NCI-H446 (cell line): Measurements from ENCODE around the gene GPR137B.
A peak's percentile ranks its signal among the peaks of the same experiment; 100 is the strongest.

ENCODE experiments used
- DNase-seq, 2 experiments: peaks; one replicate each; lab custom pipeline; 2025; lab: John Stamatoyannopoulos, UW

Gene GPR137B, protein sequence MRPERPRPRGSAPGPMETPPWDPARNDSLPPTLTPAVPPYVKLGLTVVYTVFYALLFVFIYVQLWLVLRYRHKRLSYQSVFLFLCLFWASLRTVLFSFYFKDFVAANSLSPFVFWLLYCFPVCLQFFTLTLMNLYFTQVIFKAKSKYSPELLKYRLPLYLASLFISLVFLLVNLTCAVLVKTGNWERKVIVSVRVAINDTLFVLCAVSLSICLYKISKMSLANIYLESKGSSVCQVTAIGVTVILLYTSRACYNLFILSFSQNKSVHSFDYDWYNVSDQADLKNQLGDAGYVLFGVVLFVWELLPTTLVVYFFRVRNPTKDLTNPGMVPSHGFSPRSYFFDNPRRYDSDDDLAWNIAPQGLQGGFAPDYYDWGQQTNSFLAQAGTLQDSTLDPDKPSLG

DNA sequence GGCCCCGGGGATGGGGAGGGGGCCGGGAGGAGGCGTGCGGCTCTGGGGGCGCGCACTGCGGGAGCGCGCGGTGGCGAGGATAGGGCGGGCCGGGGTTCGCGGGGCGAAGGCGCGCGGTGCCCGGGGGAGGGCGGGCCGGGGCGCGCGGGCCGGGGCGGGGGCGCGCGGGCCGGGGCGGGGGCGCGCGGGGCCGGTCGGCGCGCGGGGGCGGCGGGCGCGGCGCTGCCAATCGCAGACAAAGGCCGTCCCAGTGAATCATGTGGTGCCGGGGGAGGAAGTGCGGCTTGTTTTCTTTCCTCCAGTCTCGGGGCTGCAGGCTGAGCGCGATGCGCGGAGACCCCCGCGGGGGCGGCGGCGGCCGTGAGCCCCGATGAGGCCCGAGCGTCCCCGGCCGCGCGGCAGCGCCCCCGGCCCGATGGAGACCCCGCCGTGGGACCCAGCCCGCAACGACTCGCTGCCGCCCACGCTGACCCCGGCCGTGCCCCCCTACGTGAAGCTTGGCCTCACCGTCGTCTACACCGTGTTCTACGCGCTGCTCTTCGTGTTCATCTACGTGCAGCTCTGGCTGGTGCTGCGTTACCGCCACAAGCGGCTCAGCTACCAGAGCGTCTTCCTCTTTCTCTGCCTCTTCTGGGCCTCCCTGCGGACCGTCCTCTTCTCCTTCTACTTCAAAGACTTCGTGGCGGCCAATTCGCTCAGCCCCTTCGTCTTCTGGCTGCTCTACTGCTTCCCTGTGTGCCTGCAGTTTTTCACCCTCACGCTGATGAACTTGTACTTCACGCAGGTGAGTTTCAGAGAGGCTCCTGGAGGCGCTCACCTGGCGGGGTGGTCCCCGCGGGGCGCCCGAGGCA, at the start of gene GPR137B:
TSS of gene GPR137B (plus strand) at position 287 of the 851 bp plus-strand sequence. CDS start at position 371, 84 bp downstream.
- no peak for DNase-seq

DNA sequence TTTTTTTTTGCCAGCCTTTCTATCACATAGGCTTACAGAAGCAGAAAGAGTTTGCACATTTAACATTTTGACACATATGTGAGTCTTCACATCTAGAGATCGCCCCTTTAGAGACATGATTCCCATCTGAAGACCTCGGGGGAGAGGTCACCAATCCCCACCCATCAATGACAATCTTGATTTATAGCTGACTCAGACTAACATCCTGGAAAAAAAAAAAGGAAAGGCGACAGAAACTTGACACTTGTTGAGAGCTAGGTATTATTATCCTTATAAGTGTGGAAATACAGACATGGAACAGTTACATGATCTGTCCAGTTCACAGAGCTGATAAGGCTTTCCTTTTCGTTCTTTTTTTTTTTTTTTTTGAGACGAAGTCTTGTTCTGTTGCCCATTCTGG, 49.4 kb upstream of the GPR137B start:
- no peak for DNase-seq

DNA sequence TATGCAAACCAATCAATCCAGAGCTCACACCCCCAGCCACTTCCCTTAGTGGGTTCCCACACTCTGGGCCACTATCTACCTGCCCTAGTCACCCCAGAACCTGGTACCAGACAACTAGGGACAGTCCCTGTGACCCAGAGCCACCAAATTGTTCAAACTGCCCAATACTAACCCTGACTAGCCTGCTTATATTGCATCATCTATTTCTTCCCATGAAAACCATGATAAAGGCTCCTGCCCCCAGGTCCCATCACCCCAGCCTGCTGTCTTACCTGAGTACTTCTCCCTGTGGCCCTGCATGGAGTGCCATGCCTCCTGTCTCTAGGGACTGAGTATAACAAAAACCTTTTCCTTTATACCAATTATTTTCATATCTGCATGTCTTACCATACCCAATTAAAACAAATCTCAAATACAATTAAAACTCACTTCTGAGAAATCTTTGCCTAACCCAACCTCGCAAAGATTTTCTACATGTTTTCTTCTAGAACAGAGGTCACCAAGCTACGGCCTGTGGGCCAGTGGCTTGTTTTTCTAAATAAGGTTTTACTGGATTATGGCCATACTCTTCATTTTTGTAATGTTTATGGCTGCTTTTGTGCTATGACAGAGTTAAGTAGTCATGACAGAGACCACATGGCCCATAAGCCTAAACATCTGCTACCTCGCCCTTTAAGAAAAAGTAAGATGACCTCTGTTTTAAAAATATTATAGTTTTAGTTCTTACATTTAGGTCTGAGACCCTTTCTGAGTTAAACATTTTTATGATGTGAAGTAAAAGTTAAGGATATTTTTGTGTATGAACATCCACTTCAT, 46.4 kb upstream of the GPR137B start:
- no peak for DNase-seq

DNA sequence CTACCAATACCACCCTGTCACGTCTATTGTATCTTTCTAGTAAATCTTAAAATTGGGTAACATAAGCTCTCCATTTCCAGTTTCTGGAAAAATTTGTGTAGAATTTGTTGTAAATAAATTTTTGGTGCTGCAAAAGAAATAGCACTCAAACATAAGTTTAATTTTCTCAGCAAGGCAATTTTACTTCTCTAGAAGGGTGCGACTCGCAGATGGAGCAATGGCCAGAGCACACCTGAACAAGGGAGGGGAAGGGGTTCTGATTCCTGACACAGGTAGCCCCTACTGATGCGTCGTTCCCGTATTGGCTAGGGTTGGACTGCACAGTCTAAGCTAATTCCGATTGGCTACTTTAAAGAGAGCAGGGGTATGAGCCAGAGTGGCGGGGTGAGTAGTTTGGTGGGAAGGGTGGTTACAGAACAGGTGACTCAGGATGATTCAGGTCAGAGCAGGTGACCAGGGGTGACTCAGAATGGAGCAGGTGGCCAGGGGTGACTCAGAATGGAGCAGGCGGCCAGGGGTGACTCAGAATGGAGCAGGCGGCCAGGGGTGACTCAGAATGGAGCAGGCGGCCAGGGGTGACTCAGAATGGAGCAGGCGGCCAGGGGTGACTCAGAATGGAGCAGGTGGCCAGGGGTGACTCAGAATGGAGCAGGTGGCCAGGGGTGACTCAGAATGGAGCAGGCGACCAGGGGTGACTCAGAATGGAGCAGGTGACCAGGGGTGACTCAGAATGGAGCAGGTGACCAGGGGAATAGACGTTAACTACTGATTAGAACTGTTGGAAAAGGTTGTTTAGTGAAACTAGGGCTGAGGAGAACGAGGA, 45.5 kb upstream of the GPR137B start:
- DNase-seq = peak in 1 of 2 experiments; percentile 51

DNA sequence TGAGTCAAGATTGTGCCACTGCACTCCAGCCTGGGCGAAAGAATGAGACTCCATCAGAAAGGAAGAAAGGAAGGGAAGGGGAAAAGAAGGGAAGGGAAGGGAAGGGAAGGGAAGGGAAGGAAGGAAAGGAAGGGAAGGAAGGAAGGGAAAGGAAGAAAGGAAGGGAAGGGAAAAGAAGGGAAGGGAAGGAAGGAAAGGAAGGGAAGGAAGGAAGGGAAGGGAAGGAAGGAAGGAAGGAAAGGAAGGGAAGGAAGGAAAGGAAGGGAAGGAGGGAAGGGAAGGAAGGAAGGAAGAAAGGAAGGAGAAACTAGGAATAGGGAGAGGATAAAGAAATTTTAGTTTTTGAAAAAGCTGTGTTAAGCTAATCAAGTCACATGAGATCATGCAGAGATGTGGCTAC, 44.1 kb upstream of the GPR137B start:
- DNase-seq = no peak

DNA sequence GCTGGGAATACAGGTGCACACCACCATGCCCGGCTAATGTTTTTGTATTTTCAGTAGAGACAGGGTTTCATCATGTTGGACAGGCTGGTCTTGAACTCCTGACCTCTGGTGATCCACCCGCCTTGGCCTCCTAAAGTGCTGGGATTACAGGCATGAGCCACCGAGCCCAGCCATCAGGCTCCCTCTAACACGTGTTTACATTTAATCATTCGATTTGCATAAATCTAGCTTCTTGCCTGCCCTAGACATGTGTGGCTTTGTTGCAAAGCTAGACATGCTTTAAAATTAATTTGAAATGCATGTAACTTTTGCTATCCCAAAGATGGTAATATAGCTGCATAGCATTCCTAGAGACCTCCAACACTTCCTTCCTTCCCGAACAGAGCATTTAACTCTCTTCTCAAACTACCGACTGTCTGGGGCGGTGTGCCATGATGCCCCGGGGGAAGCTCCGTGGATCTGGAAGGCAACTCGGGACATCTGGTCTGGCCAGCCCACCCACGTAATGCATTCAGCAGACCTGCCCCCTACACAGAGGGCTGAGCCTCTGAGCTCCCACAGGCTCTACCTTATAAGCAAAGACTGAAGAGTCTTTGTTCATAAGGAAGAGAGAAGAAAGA, 42.9 kb upstream of the GPR137B start:
- DNase-seq = no peak

DNA sequence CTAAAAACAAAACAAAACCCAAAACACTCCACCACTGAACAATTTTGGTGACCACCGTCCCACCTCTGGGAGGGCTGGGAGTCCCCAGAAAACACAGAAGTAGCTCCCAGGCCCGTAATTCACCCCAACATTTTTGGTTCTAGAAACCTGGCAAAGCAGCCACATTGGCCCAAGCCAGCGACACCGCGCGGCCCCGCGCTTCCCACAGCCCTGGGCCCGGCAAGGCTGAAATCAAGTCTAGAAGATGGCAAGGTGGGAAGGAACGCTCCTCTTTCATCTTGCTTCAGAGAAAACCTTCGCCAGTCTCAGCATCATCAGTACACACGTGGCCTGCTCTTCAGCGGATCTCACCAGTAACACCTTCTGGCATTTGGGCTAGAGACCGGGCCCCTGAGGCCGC, 41.5 kb upstream of the GPR137B start:
- DNase-seq = no peak

DNA sequence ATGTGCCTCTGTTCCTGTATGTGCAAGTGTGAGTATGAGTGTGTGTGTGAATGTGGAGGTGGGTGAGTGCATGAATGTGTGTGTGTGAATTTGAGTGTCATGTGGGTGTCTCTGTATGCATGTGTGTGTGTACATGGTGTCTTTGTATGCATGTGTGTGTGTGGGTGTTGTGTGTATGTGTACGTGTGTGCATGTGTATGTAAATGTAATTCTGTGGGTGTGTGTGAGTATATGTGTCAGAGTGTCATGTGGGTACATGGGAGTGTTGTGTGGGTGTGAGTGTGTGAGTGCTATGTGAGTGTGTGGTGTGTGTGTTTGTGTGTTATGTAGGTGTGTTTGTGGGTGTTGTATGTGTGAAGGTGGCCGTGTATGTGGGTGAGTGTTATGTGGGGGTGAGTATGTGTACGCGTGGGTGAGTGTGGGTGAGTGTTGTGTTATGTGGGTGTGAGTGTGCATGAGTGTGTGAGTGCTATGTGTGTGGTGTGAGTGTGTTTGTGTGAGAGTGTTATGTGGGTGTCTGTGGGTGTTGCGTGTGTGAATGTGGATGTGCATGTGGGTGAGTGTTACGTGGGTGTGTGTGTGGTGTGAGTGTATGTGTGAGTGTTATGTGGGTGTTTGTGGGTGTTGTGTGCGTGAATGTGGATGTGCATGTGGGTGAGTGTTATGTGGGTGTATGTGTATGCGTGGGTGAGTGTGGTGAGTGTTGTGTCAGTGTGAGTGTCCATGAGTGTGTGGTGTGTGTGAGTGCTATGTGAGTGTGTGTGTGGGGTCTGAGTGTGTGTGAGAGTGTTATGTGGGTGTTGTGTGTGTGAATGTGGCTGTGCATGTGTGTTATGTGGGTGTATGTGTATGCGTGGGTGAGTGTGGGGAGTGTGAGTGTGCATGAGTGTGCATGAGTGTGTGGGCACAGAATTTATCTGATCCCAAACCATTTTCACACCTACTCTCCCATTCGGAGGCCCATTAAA, 40.8 kb upstream of the GPR137B start:
- no peak for DNase-seq

DNA sequence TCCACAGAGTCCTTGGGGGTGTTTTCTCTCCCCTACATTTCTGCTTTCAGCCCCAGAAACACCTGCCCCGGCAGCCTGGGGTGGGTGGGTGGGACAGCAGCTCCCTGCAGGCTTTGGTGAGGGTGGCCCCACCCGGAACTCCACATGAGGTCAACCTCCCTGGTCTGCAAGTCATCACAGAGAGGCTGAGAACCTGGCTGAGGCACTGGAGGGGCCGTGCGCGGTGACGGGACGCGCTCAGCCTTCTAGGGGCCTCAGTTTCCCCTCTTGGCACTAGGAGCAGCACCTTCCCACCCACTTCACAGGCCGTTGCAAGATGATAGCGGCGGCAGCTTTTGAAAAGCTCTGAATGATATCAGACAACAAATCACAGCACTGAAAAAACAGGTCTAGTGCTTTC, 39.7 kb upstream of the GPR137B start:
- no peak for DNase-seq

DNA sequence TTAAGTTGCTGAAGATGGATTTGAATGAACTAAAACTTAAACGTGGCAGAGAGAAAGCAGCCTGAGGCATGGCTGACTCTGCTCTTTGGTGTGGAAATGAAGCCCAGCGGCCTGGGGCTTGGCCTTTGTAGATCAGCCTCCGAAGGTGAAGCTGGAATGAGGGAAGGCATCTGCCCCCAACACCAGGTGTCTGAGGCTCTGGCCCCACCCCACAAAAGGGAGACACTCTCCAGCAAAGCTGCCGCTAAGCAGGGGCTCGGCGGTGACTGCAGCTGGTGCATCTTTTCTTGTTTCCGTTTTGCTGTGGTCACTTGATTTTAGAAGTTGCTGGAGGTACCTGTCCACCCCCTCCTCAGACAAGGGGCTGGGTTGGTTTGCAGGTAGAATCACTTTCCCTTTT, 39.3 kb upstream of the GPR137B start:
- DNase-seq = no peak

DNA sequence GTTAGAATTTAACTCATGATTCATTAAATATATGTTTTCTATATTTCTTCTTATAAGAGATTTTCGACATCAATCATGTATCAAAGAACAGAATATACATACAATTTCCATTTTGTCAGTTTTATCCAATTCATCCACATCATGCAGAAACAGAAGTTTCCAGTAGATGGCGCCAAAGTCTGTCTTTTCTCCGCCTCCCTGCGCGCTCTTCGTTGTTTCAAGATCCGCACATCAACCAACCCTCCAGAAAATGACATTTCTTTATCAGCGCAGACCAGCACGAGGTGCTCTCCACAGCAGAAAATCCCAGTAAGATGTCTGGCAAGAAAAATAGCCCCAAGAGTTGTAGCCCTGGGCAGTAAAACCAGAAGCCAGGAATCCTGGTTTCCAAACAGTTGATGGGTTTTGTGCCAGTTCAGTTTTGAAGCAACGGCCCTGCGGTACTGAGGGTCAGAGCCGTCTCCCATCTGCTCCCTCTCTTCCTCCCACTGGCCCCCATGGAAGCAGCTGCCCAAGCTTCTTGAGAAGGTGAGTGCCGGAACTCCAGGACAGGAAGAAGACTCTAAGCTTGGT, 38.6 kb upstream of the GPR137B start:
- DNase-seq = peak; percentile 4 to 58

DNA sequence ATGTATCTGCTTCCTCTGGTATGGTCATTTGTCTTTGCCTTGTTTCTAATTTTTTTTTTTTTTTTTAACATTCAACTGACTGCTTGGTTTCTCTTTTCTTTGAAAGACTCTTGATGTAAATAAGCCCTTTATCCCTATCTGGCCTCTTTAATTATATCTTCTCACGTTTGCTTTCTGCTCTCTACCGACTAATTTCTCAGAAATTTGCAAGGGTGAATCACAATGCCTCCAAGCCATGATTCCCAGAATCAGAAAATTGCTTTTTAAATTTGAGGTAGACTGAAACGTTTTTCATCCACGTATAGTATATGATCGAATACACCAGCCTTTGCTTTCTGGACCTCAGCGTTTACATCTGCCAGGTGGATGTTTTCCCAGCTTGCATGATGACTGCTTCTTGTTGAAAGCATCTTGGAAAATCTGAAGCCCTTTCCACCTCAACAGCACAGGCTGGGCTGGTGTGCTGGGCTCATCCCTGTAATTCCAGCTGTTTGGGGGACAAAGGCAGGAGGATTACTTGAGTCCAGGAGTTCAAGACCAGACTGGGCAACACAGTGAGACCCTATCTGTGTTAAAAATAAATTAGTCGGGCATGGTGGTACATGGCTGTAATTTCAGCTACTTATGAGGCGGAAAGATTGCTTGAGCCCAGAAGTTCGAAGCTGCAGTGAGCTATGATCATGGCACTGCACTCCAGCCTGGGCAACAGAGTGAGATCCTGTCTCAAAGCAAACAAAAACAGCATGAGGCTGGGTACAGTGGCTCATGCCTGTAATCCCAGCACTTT, 35.0 kb upstream of the GPR137B start:
- no peak for DNase-seq

DNA sequence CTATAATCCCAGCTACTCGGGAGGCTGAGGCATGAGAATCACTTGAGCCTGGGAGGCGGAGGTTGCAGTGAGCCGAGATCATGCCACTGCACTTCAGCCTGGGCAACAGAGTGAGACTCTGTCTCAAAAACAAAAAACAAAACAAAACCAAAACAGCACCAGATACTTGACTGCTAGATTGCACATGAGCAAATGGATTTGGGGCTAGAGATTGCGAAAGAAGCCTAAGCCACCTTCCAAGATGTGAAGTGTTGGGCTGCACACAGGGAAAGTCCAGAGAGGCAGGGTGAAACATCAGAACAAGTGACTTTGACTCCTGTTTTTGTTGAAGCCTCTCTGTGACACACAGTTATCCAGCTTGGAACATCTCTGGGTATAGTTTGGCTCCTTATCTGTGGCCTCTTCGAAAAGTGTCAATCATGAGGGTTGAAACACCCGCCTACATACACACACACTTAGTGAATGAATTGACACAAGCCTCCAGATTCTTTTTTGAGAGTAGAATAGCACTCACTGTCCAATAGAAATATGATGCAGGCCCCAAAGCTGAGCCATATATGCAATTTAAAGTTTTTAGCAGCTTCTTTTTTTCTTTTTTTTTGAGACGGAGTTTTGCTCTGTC, 34.2 kb upstream of the GPR137B start:
- DNase-seq = no peak

DNA sequence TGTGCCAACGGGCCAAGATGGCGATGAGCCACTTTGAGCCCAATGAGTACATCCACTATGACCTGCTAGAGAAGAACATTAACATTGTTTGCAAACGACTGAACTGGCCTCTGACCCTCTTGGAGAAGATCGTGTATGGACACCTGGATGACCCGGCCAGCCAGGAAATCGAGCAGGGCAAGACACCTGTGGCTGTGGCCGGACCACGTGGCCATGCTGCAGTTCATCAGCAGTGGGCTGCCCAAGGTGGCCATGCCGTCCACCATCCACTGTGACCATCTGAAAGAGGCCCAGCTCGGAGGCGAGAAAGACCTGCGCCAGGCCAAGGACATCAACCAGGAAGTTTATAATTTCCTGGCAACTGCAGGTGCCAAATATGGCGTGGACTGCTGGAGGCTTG, 32.2 kb upstream of the GPR137B start:
- DNase-seq = no peak

DNA sequence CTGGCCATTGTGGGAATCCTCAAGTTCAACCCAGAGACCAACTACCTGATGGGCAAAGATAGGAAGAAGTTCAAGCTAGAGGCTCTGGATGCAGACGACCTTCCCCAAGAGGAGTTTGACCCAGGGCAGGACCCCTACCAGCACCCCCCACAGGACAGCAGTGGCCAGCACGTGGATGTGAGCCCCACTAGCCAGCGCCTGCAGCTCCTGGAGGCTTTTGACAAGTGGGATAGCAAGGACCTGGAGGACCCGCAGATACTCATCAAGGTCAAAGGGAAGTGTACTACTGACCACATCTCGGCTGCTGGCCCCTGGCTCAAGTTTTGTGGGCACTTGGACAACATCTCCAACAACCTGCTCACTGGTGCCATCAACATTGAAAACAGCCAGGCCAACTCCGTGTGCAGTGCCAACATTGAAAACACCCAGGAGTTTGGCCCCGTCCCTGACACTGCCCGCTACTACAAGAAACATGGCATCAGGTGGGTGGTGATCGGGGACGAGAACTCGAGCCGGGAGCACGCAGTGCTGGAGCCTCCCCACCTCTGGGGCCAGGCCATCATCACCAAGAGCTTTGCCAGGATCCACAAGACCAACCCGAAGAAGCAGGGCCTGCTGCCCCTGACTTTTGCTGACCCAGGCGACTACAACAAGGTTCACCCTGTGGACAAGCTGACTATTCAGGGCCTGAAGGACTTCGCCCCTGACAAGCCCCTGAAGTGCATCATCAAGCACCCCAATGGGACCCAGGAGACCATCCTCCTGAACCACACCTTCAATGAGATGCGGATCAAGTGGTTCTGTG, 30.6 kb upstream of the GPR137B start:
- DNase-seq = no peak

DNA sequence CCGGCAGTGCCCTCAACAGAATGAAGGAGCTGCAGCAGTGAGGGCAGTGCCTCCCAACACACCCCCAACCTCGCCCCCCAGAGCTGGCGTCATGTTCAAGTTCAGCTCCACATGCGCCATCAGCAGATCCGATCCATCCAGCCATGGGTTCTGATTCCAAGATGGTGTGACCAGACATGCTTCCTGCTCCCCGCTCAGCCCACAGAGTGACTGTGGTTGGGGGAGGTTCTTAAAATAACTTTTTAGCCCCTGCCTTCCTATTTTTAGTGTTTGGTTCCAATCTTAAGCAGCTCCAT, 30.1 kb upstream of the GPR137B start:
- DNase-seq = no peak

DNA sequence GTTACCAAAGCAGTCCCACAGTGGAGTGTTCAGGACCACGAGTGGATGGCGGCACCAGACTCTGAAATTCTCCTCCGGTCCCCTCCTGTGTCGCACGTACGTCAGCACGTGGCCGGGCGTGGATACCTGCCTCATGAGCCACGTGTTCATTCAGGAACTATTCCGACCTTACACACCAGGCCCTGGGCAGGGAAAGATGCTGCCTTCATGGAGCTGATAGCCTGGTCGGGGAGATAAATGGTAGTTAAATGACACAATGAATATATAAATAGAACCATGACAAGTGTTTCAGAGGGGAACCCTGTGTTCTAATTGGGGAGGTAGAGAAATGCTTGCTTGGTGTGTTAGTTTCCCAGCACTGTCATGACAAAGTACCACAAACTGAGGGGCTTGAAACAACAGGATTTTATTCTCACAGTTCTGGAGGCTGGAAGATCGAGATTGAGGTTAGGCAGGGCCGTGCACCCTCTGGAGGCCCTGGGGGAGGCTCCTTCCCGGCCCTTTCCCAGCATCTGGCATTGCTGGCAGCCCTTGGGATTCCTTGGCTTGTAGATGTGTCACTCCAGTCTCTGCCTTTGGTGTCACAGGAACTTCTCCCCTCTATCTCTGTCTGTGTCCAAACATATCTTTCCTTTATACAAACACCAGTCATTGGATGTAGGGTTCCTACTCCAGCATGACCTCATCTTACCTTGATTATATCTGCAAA, 28.9 kb upstream of the GPR137B start:
- no peak for DNase-seq
